ENCODE results near the gene SPAG16. TPM values are rescaled to one million over a fixed set of nuclear protein-coding genes. Genes with fewer than 3 reads are reported as not detected.

The SPAG16 gene
- total RNA-seq, 1 donor from 2014 or later, result 7.6 TPM

DNA sequence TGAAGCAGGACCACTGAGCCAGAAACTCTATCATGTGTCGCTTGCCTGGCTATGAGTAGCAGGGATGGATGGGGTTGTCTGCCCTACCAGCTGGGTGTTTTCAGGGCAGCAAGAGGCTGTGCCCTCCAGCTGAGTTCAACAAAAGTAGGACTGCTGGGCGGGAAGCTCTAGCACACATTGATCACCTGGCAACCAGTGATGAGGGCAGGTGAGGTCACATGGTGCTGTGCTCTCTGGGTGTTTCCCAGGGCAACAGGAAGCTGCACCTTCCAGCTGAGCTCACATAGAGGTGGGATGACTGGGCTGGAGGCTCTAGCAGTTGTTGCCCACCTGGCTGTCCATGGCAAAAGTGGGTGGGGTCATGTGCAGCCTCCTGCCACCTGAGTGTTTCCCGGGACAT, 639.3 kb downstream of the SPAG16 start:
- Histone ChIP-seq H3K4me3 (no peak overlapping the region), H3K36me3 (no peaks in the 10 kb centered on the region), H3K27ac (no peak overlapping the region), H3K9me3 (peaks cover 0 to 13% of the 10 kb centered on the region in 2 donors), H3K4me1 (no peaks in the 10 kb centered on the region), H3K27me3 (no peaks in the 10 kb centered on the region)
- intact Hi-C loops (cut with DNase I), result no loop called here
- TF ChIP-seq, protein P1, sequence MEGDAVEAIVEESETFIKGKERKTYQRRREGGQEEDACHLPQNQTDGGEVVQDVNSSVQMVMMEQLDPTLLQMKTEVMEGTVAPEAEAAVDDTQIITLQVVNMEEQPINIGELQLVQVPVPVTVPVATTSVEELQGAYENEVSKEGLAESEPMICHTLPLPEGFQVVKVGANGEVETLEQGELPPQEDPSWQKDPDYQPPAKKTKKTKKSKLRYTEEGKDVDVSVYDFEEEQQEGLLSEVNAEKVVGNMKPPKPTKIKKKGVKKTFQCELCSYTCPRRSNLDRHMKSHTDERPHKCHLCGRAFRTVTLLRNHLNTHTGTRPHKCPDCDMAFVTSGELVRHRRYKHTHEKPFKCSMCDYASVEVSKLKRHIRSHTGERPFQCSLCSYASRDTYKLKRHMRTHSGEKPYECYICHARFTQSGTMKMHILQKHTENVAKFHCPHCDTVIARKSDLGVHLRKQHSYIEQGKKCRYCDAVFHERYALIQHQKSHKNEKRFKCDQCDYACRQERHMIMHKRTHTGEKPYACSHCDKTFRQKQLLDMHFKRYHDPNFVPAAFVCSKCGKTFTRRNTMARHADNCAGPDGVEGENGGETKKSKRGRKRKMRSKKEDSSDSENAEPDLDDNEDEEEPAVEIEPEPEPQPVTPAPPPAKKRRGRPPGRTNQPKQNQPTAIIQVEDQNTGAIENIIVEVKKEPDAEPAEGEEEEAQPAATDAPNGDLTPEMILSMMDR (IDR thresholded peaks at IDR 0.05), result no peak
- DNase-seq (ENCODE audit: low spot score in 2 of 2), result no peak

DNA sequence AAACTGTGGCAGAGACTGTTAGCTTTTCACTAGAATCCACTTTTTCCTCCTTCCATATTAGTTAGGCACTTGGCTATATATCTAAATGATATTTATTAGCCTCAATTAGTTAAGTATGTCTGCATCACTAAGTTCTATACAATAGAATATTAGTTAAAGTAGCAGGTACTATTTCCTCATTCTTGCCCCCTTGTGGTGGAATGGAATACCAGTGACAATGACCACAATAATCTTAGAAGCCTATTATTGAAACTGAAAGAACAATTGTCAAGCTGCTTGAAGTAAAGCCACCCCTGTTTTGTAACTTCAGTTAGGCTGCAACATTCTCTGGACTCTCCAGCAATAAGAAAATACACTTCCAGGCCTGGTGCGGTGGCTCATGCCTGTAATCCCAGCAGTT, 650.3 kb downstream of the SPAG16 start:
- no peak overlapping the region for H3K4me3 ChIP-seq
- H3K9me3 ChIP-seq, result no peaks in the 10 kb centered on the region
- intact Hi-C loops (cut with DNase I), result loop anchor here (5.0 kb wide), 1 partner anchor 682 kb away; no protein-coding TSS in a partner anchor
- H3K27me3 ChIP-seq, result no peaks in the 10 kb centered on the region
- TF ChIP-seq, protein P1 (IDR thresholded peaks at IDR 0.05), result peak in 1 of 3 experiments; percentile 25
- H3K27ac ChIP-seq, result no peak overlapping the region
- no peaks in the 10 kb centered on the region for H3K4me1 ChIP-seq
- no peak for DNase-seq (ENCODE audit: low spot score in 2 of 2)
- H3K36me3 ChIP-seq, result no peaks in the 10 kb centered on the region

DNA sequence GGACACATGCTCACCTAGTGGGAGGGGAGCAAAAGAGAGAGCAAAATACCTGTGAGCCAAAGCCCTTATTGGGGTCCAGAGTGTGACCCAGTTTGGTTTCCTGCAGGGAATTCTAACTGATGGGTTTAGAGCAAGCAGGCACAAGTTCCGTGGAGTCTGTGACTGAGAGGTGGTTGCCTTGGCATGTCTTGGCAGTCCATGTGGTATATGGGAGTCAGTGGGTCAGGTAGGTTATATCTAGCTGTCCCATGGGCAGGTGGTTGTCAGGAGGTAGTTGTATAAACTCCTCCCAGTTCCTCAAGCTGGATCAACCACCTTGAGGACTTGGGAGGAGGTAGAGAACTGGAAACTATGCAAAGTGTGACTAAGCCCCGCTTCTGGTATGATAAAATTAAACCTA, 673.8 kb downstream of the SPAG16 start:
- H3K4me3 ChIP-seq, result no peak overlapping the region
- no peak for DNase-seq (ENCODE audit: low spot score in 2 of 2)
- H3K4me1 ChIP-seq, result no peaks in the 10 kb centered on the region
- H3K27ac ChIP-seq, result no peak overlapping the region
- TF ChIP-seq, protein P1 (IDR thresholded peaks at IDR 0.05), result no peak
- H3K36me3 ChIP-seq, result no peaks in the 10 kb centered on the region
- intact Hi-C loops (cut with DNase I), result no loop called here
- H3K27me3 ChIP-seq, result no peaks in the 10 kb centered on the region
- H3K9me3 ChIP-seq, result peaks cover 0 to 4% of the 10 kb centered on the region in 2 donors

DNA sequence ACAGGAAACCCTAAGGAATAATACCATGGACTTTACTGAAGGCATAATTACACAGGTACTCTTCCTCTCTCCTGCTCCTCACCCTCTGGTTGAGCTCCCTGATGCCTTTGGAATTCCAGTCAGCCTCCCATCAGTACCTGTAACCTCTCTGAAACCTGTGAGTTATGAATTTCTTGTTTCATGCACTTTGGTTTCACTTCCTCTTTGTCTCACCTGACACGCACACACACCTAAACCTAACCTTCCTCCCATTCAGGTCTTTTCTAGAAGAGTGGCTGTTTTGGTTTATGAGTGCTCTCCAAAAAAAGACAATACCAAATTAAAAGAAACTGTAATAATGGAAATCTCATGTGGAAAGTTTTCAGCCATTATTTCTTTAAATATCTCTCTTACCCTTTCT, 675.3 kb downstream of the SPAG16 start:
- H3K36me3 ChIP-seq, result no peaks in the 10 kb centered on the region
- H3K4me3 ChIP-seq, result no peak overlapping the region
- no peaks in the 10 kb centered on the region for H3K4me1 ChIP-seq
- H3K9me3 ChIP-seq, result peaks cover 0 to 4% of the 10 kb centered on the region in 2 donors
- no peak overlapping the region for H3K27ac ChIP-seq
- no peak for DNase-seq (ENCODE audit: low spot score in 2 of 2)
- intact Hi-C loops (cut with DNase I), result no loop called here
- H3K27me3 ChIP-seq, result no peaks in the 10 kb centered on the region
- TF ChIP-seq, protein P1 (IDR thresholded peaks at IDR 0.05), result no peak

DNA sequence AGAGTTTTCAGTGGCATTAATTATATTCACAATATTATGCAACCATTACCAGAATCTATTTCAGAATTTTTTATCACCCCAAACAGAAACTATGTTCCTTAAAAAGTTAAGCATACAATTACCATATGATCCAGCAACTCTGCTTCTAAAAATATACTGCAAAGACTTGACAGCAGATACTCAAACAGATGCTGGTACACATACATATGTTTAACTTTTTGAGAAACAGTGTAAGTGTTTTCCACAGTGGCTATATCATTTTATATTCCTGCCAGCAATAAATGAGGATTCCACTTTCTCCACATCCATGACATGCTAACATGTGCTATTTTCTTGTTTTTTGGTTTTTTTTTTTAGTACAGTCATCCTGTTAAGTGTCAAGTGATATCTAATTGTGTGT, 687.3 kb downstream of the SPAG16 start:
- intact Hi-C loops (cut with DNase I), result no loop called here
- no peaks in the 10 kb centered on the region for H3K27me3 ChIP-seq
- no peak for DNase-seq (ENCODE audit: low spot score in 2 of 2)
- H3K36me3 ChIP-seq, result no peaks in the 10 kb centered on the region
- H3K4me1 ChIP-seq, result no peaks in the 10 kb centered on the region
- TF ChIP-seq, protein P1 (IDR thresholded peaks at IDR 0.05), result no peak
- no peaks in the 10 kb centered on the region for H3K9me3 ChIP-seq
- H3K27ac ChIP-seq, result no peak overlapping the region
- H3K4me3 ChIP-seq, result no peak overlapping the region

DNA sequence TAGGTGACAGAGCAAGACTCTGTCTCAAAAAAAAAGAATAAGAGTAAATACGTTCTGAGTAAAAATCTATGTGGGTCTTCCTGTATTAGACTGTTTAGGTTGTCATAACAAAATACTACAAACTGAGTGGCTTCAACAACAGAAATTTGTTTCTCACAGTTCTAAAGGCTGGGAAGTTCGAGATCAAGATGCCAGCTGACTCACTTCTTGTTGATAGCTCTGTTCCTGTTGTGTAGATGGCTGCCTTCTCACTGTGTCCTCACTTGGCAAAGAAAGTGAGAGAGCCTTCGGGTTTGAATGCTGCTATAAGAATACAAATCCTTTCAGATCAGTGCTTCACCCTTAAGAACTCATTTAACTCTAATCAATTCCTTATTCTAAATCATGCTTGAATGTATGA, 696.6 kb downstream of the SPAG16 start:
- Histone ChIP-seq H3K9me3 (no peaks in the 10 kb centered on the region), H3K4me1 (no peaks in the 10 kb centered on the region), H3K36me3 (no peaks in the 10 kb centered on the region), H3K27me3 (no peaks in the 10 kb centered on the region), H3K4me3 (no peak overlapping the region), H3K27ac (no peak overlapping the region)
- DNase-seq (ENCODE audit: low spot score in 2 of 2), result no peak
- TF ChIP-seq, protein P1 (IDR thresholded peaks at IDR 0.05), result no peak
- intact Hi-C loops (cut with DNase I), result no loop called here
